B cell (primary cell): ENCODE measurements around the gene RDH12. TPM values are rescaled to one million over a fixed set of nuclear protein-coding genes. Genes with fewer than 3 reads are reported as not detected.

Source experiments
- ATAC-seq: fragments of 200-7000 bp; cut with Tn5 transposase; one replicate; pipeline ENCODE4 v1.10.0; 2021; ENCODE audit warnings: low read depth, mild to moderate bottlenecking, moderate number of reproducible peaks, moderate library complexity
- CTCF ChIA-PET: fragments of 350-600 bp; sonication (Branson Sonifier 250); formaldehyde crosslinking; loops from one replicate; lab custom pipeline; 2021; ENCODE audit warnings: antibody characterized with exemption, inconsistent platforms; lab: Charles Lee
- POLR2A ChIA-PET: fragments of 350-600 bp; sonication (Branson Sonifier 250); formaldehyde crosslinking; loops from one replicate; lab custom pipeline; 2021; ENCODE audit warnings: antibody characterized with exemption; lab: Charles Lee
- DNase-seq: peaks from one replicate; pipeline ENCODE4 v3.0.0; 2013
- H2AFZ ChIP-seq: 2 replicates; pipeline ENCODE4 v1.6.1; 2012; ENCODE audit warnings: mild to moderate bottlenecking, low read depth, low read length; ENCODE audit not compliant: insufficient read depth, poor library complexity, severe bottlenecking
- H3K27ac ChIP-seq, 2 donors: 1 replicate in 1 of 2; 2 replicates in 1 of 2; pipeline ENCODE4 v1.5.1; 2012 to 2013; ENCODE audit warnings: low read length in 2 of 2, mild to moderate bottlenecking in 2 of 2, moderate library complexity in 1 of 2
- H3K27me3 ChIP-seq, 4 experiments: fragments of 200-600 bp in 1 of 4; sonication (generic) in 1 of 4; replicated peaks in 1 of 4; 1 replicate in 2 of 4; 2 replicates in 2 of 4; pipeline versions ENCODE4 v1.6.1 to v1.7.0; 2013 to 2016; ENCODE audit warnings: low read length in 3 of 4, mild to moderate bottlenecking in 2 of 4, mixed read lengths in 1 of 4, moderate library complexity in 1 of 4; ENCODE audit not compliant: insufficient read depth in 4 of 4, control insufficient read depth in 3 of 4; ENCODE audit errors: control extremely low read depth in 1 of 4
- H3K36me3 ChIP-seq, 2 experiments: replicated peaks in 1 of 2; 1 replicate in 1 of 2; 2 replicates in 1 of 2; pipeline versions ENCODE4 v1.6.1 to v1.7.1; 2013; ENCODE audit warnings: low read length in 1 of 2; ENCODE audit not compliant: insufficient read depth in 2 of 2, control insufficient read depth in 1 of 2; ENCODE audit errors: control extremely low read depth in 1 of 2, extremely low read depth in 1 of 2
- H3K4me1 ChIP-seq, 2 donors: fragments of 200-600 bp in 1 of 2; sonication (generic) in 1 of 2; 1 replicate in 1 of 2; 2 replicates in 1 of 2; pipeline versions ENCODE4 v1.5.1 to v1.6.1; 2013 to 2017; ENCODE audit warnings: low read length in 2 of 2; ENCODE audit not compliant: control insufficient read depth in 2 of 2, insufficient read depth in 2 of 2
- H3K4me2 ChIP-seq: replicated peaks from 2 replicates; pipeline ENCODE3; 2012; ENCODE audit warnings: mild to moderate bottlenecking, low read depth, low read length; ENCODE audit not compliant: poor library complexity, severe bottlenecking
- H3K4me3 ChIP-seq, 5 experiments: fragments of 200-600 bp in 1 of 5; sonication (generic) in 1 of 5; 1 replicate in 3 of 5; 2 replicates in 2 of 5; pipeline versions ENCODE4 v1.5.1 to v1.7.0; 2011 to 2016; ENCODE audit warnings: low read length in 4 of 5, mild to moderate bottlenecking in 4 of 5, low read depth in 2 of 5, control low read depth in 1 of 5, moderate library complexity in 1 of 5; ENCODE audit not compliant: insufficient read depth in 1 of 5; ENCODE audit errors: control extremely low read depth in 1 of 5, extremely low read depth in 1 of 5
- H3K79me2 ChIP-seq: fragments of 200-600 bp; sonication (generic); one replicate; pipeline ENCODE4 v1.6.0; 2016; ENCODE audit warnings: low read length; ENCODE audit not compliant: control insufficient read depth, insufficient read depth
- H3K9ac ChIP-seq: fragments of 200-600 bp; sonication (generic); 2 replicates; pipeline ENCODE4 v1.6.1; 2017; ENCODE audit warnings: mild to moderate bottlenecking, low read length, moderate library complexity
- H3K9me3 ChIP-seq, 3 donors: one replicate each; pipeline versions ENCODE4 v1.6.1 to v1.7.1; 2013; ENCODE audit warnings: low read length in 2 of 3; ENCODE audit not compliant: control insufficient read depth in 2 of 3, insufficient read depth in 1 of 3; ENCODE audit errors: control extremely low read depth in 1 of 3
- H4K20me1 ChIP-seq: 2 replicates; pipeline ENCODE4 v1.6.0; 2012; ENCODE audit warnings: mild to moderate bottlenecking, low read length; ENCODE audit not compliant: insufficient read depth, control insufficient read depth, poor library complexity, severe bottlenecking
- H3K27ac Mint-ChIP-seq: one replicate; pipeline ENCODE4 v1.8.0; 2021; ENCODE audit warnings: mixed read lengths
- H3K27me3 Mint-ChIP-seq: one replicate; pipeline ENCODE4 v1.8.0; 2021; ENCODE audit warnings: mixed read lengths
- H3K4me1 Mint-ChIP-seq: one replicate; pipeline ENCODE4 v1.8.0; 2021; ENCODE audit warnings: mixed read lengths
- H3K4me3 Mint-ChIP-seq: one replicate; pipeline ENCODE4 v1.8.0; 2021; ENCODE audit warnings: mixed read lengths
- H3K9me3 Mint-ChIP-seq: one replicate; pipeline ENCODE4 v1.8.0; 2022; ENCODE audit warnings: mixed read lengths; ENCODE audit not compliant: insufficient read depth
- CTCF ChIP-seq: fragments of 200-600 bp; IDR thresholded peaks from one replicate; pipeline ENCODE4 v1.8.0; 2022; ENCODE audit warnings: antibody characterized with exemption, mild to moderate bottlenecking
- EZH2 ChIP-seq: IDR thresholded peaks from 2 replicates; pipeline ENCODE4 v1.6.1; 2012; ENCODE audit warnings: borderline replicate concordance, low read depth, mild to moderate bottlenecking, moderate library complexity, low read length; ENCODE audit not compliant: insufficient read depth, poor library complexity, severe bottlenecking
- WGBS: methylation state at CpG from one replicate; pipeline ENCODE4 v1.1.5; 2013; ENCODE audit warnings: missing lambda C conversion rate; ENCODE audit not compliant: insufficient coverage; 5-methylcytosine and 5-hydroxymethylcytosine counted together
- intact Hi-C: fragments of 100-400 bp; cut with micrococcal nuclease; formaldehyde crosslinking; loops from one replicate; pipeline ENCODE4 v1.10.0; 2022
- polyA plus RNA-seq: library from polyadenylated mRNA; depleted of rRNA; stranded (reverse); fragments of >200 nt; gene quantifications from 2 replicates; pipeline ENCODE4 v1.2.3, GENCODE V29; 2012
- total RNA-seq, 2 donors: library from RNA; stranded (reverse); fragments of 120-200 nt in 1 of 2; gene quantifications; 1 replicate in 1 of 2; 2 replicates in 1 of 2; pipeline versions ENCODE4 v1.2.3 to v1.2.4, GENCODE V29; 2013 to 2022

RDH12 gene
- total and polyA plus RNA-seq, 2 donors (not counting 1 experiment from before 2014, with no cell fraction given): not detected

- Mint-ChIP-seq H3K9me3 (no peaks in the 10 kb centered on the region), H3K27ac (no peak overlapping the region), H3K4me1 (no peaks in the 10 kb centered on the region), H3K4me3 (no peak overlapping the region), H3K27me3 (peaks cover 17% of the 10 kb centered on the region)
- H3K27me3 ChIP-seq: peaks cover 0 to 14% (median 0%) of the 10 kb centered on the region in 4 experiments
- no peak overlapping the region for H3K4me2 ChIP-seq
- no peaks in the 10 kb centered on the region for H3K36me3 ChIP-seq
- no peak overlapping the region for H3K9ac ChIP-seq
- intact Hi-C loops: no loop called here
- ATAC-seq (no peak), DNase-seq (no peak)
- H3K4me3 ChIP-seq: no peak overlapping the region
- 93% methylated on average over 14 of the region's 21 CpGs for WGBS
- TF ChIP-seq CTCF: no peak
- no peak for TF ChIP-seq EZH2
- H3K4me1 ChIP-seq: no peaks in the 10 kb centered on the region
- H3K27ac ChIP-seq: no peak overlapping the region
- POLR2A ChIA-PET: no interaction called here
- H3K79me2 ChIP-seq: no peaks in the 10 kb centered on the region
- peaks cover 0 to 6% (median 0%) of the 10 kb centered on the region in 3 donors for H3K9me3 ChIP-seq
- H4K20me1 ChIP-seq: no peaks in the 10 kb centered on the region
- no peak overlapping the region for H2AFZ ChIP-seq
- CTCF ChIA-PET: interaction anchor here (1.6 kb wide), 1 partner anchor 25 kb away, joined by 4 read pairs; no protein-coding TSS in a partner anchor
Measured at GRCh38 chr14:67729072-67729885, 27.6 kb downstream of the RDH12 start.

GRCh38 chr14:67733616-67734015 is 31.9 kb downstream of the RDH12 start:
- no peak overlapping the region for H3K9ac ChIP-seq
- no peak for ATAC-seq
- CTCF ChIA-PET: no interaction called here

More at GRCh38 chr14:67733616-67734015, 31.9 kb downstream of the RDH12 start:
- no peaks in the 10 kb centered on the region for H3K27me3 Mint-ChIP-seq
- intact Hi-C loops: no loop called here
- H3K4me1 ChIP-seq: no peaks in the 10 kb centered on the region
- no peaks in the 10 kb centered on the region for H3K36me3 ChIP-seq
- no peaks in the 10 kb centered on the region for H3K79me2 ChIP-seq
- no peaks in the 10 kb centered on the region for H3K9me3 Mint-ChIP-seq
- TF ChIP-seq CTCF (no peak), EZH2 (no peak)
- H3K9me3 ChIP-seq: no peaks in the 10 kb centered on the region
- POLR2A ChIA-PET: no interaction called here
- H3K4me3 Mint-ChIP-seq: no peak overlapping the region
- no peak overlapping the region for H2AFZ ChIP-seq
- no peak overlapping the region for H3K27ac ChIP-seq
- WGBS: 91% methylated on average over 4 of the region's 4 CpGs
- no peak overlapping the region for H3K4me3 ChIP-seq
- no peak for DNase-seq
- no peaks in the 10 kb centered on the region for H4K20me1 ChIP-seq
- no peaks in the 10 kb centered on the region for H3K27me3 ChIP-seq
- H3K4me2 ChIP-seq: no peak overlapping the region
- no peaks in the 10 kb centered on the region for H3K4me1 Mint-ChIP-seq
- no peak overlapping the region for H3K27ac Mint-ChIP-seq
